ENCODE data around the gene TRIM39. TPM values are rescaled to one million over a fixed set of nuclear protein-coding genes. Genes with fewer than 3 reads are reported as not detected.
"Not testable (repeated sequence)": the region's sequence is repeated elsewhere in the genome, so short reads cannot be mapped to it uniquely, and the experiment has no call there.

The TRIM39 gene
- 7.2 TPM for polyA plus RNA-seq (ENCODE audit: insufficient read length)

DNA sequence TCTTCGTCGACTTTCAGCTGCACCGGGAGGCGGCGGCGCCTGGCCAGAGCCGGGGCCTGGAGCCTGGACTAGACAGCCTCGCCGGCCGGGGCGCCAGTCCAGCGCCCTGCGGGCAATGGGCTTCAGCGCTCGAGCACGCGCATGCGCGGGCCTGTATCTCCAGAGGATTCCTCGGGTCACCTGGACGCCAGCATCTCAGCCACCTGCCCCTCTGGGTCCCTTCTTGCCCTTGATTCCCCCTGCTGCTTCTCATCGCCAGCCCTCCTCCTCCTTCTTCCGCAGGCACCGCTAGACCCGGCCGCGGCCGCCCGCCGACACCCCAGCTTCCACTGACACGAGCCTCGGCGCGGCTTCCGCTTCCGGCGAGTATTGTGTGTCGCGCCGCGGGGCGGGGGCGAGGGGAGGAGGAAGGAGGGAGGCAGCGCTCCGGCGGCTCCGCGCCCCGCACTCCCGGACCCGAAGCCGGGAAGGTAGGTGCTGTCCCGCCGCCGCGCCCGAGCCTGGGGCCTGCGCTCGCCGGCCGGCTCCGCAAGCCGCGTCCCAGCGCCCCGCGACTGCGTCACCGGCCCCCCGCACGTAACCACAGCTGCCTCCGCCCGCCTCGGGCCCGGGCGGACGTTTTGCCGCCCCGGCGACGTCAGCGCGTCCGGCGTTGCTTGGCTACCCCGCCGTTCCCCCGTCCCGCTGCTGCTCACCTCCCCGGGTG is at the start of gene TRIM39:
Gene TRIM39, plus strand, starts transcription at position 402 of the 706 bp plus-strand sequence. CDS start 2,391 bp downstream, outside the sequence.
- peak; percentile 90 for DNase-seq

DNA sequence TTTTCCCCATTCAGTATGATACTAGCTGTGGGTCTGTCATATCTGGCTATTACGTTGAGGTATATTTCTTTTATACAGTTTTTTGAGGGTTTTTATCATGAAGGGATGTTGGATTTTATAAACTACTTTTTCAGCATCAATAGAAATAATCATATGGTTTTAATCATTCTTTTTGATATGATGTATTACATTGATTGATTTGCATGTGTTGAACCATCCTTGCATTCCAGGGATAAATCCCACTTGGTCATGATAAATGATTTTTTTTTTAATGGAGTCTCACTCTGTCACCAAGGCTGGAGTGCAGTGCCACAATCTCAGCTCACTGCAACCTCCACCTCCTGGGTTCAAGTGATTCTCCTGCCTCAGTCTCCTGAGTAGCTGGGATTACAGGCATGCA is 45.7 kb upstream of the TRIM39 start:
- not testable (repeated sequence) for DNase-seq

DNA sequence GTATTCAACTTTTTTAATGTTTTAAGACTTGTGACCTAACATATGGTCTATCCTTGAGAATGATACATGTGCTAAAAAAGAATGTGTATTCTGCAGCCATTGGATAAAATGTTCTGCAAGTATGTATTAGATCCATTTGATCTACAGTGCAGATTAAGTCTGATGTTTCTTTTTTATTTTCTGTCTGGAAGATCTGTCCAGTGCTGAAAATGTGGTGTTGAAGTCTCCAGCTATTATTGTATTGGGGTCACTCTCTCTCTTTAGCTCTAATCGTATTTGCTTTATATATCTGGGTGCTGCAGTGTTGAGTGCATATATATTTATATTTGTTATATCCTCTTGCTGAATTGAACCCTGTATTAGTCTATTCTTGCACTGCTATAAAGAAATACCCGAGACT is 44.2 kb upstream of the TRIM39 start:
- DNase-seq, result no peak

DNA sequence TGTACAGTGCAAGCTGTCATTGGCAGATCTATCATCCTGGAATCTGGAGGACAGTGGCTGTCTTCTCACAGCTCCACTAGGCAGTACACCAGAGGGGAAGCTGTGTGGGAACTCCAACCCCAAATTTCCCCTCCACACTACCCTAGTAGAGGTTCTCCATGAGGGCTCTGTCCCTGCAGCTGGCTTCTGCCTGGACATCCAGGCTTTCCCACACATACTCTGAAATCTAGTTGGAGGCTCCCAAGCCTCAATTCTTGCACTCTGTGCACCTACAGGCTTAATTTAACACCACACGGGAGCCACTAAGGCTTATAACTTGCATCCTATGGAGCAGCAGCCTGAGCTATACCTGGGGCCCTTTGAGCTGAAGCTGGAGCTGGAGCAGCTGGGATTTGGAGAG is 43.0 kb upstream of the TRIM39 start:
- DNase-seq, result no peak

DNA sequence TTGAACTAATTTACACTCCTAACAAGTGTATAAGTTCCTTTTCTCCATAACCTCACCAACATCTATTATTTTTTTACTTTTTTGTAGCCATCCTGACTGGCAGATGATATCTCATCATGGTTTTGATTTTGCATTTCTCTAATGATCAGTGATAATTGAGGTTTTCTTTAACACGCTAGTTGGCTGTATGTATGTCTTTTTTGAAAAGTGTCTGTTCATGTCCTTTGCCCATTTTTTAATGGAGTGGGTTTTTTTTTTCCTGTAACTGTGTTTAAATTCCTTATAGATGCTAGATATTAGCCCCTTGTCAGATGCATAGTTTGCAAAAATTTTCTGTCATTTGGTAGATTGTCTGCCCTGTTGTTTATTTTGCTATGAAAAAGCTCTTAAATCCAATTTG is 39.6 kb upstream of the TRIM39 start:
- no peak for DNase-seq

DNA sequence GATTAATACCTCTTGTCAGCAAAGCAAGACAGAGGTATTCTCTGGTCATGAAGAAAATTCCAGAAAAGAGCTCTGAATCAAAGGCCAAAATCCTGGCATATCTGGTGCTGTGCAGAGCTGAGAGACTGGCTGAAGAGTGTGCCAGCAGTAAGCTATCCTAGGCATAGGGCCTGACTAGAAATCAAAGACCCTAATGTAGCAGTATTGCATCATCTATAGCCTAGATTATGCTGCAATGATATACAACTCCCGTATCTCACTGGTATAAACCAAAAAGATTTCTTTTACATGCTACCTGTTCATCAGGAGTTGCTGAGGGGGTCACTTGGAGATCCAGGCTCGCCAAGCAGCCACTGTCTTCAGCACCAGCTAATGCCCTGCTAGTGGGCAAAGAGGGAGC is 30.9 kb upstream of the TRIM39 start:
- DNase-seq, result no peak

DNA sequence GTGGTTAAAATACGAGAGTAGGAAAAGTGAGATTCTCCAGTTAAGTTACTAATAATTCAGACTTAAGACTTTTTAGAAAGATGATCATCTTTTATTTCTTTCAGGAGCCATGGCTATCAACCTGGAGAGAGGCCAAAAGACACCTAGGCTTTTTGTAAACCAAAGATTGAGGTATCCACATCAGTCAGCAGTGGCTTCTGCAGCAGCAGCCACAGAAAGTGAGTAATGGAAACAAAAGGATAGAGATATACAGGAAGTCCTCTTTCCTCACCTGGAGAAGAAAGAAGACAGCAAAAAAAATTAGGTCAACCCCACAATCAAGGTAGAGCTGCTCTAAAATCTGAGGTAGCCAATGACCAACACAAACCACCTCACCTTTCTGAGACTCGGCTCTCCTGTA is 22.7 kb upstream of the TRIM39 start:
- no peak for DNase-seq

- no peak for DNase-seq
Observed at GRCh38 chr6:30311101-30311500, 15.6 kb upstream of the TRIM39 start.

- no peak for DNase-seq
Observed at GRCh38 chr6:30311671-30312070, 15.1 kb upstream of the TRIM39 start.

DNA sequence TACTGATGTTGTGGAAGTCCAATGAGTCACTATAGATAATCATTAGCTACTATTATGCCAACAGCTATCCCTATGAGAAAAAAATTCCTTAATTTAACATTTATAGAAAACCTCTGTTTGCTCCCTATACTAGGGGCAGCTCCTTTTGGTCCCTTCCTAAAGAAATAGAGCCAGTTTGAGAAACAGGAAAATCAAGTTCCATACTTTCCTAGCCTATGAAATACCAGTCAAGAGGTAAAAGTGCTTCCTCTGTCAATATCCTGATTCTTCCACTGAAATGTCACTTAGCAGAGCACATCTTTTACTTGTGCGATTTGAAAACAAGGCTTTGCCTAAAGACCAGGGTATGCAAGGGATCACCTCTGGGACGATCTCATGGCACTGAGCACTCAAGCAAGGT is 14.5 kb upstream of the TRIM39 start:
- DNase-seq, result no peak

DNA sequence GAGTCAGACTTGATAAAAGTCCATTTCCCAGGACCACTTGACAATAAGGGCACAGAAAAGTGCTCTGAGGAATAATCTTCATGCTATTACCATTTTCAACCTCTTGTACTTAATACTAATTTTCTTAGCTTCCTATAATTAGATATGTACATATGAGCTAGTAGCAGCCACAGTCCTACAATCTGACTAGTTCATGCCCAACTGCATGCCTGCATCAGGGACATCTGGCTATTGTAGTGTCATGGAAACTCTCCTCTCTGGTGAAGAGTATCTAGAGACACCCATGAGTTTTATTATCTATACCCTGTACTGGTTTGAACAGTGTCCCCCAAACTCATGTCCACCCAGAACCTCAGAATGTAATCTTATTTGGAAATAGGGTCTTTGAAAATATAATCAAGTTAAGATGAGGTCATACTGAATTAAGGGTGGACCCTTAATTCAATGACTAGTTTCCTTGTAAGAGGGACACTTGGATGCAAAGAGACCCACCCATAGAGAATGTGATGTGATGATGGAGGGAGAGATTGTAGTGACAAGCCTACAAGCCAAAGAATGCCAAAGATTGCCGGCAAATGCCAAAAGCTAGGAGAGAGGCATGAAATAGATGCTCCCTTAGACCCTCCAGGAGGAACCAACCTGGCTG is 13.9 kb upstream of the TRIM39 start:
- DNase-seq, result no peak

DNA sequence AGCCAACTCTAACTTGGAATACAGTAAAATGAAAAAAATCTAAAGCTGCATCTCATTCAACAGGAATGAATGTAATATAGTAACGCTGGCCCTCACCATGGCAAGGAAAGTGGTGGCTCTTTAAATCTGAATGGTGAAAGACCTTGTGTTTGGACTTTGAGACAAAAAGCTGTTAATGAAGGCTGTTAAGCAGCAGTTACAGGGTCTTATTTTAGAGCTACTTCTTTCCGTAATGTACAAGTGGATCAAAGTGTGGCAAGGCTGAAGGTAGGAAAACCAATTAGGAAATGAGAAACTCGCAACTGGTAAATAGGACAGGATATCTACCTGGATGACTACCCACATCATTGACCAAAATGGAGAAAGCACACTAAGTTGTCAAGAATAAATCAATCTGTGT is 11.6 kb upstream of the TRIM39 start:
- no peak for DNase-seq

DNA sequence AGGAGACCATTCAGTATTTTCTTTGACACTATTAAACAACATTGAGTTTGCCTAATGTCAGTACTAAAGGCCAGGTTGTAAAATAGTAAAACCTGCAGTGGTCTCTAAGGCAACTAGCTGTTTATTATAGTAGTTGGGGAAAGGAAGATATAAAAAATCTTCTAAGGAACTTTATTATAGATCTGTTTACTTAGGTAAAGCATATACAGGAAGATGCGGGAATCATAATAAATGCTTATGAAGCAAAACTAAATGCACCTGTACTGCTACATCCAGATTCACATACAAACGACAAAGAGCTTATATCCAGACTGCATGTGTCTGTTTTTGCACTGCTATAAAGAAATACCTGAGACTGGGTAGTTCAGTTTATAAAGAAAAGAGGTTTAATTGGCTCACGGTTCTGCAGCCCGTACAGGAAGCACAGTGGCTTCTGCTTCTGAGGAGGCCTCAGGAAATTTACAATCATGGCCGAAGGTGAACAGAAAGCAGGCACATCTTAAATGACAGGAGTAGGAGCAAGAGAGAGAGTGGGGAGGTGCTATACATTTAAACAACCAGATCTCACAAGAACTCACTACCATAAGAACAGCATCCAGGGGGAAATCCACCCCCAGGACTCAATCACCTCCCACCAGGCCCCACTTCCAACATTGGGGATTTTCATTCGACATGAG is 8.7 kb upstream of the TRIM39 start:
- DNase-seq, result no peak

GRCh38 chr6:30319146-30319835 is 7.4 kb upstream of the TRIM39 start:
- DNase-seq, result no peak

- DNase-seq, result no peak
Observed at GRCh38 chr6:30321692-30322388, 4.9 kb upstream of the TRIM39 start.

DNA sequence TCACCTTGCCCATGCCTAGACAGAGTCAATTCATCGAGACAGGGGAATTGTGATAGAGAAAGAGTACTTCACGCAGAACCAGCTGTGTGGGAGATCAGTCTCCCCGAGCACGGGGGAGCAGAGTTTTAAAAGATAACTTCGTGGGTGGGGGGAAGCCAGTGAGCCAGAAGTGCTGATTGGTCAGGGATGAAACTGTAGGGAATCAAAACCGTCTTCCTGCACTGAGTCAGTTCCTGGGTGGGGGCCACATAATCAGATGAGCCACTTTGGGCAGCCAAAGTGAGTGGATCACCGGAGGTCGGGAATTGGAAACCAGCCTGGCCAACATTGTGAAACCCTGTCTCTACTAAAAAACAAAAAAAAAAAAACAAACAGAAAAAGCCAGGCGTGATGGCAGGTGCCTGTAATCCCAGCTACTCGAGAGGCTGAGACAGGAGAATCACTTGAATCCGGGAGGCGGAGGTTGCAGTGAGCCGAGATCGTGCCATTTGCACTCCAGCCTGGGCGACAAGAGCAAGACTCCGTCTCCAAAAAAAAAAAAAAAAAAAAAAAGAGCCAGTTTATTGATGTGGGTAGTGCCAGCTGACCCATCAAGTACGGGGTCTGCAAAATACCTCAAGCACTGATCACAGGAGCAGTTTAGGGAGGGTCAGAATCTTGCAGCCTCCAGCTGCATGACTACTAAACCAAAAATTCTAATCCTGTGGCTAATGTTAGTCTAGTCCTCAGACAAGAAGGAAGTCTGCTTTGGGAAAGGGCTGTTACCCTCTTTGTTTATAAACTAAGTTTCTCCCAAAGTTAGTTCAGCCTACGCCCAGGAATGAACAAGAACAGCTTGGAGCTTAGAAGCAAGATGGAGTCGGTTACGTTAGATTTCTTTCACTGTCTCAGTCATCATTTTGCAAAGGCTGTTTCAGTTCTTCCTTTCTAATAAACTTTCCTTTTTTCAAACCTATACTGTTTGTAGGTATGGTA is 3.9 kb upstream of the TRIM39 start:
- no peak for DNase-seq

DNA sequence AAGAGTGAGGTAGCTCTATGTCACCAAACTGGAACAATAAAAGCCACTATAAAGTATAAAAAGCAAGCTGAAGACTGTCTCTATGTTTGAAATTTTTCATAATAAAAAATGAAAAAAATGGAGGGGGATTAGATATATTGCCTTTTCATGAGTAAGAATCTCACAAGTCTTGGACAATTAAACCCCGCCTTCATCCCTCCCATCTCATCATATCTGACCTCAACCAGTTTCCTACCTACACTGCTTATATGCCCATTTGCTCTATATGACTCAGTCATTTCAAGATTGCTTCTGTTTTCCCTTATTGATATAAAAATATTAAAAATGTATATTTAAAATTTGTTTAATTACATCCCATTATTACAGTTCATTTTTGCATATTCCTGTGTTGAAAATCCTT is 2.9 kb upstream of the TRIM39 start:
- DNase-seq, result no peak

DNA sequence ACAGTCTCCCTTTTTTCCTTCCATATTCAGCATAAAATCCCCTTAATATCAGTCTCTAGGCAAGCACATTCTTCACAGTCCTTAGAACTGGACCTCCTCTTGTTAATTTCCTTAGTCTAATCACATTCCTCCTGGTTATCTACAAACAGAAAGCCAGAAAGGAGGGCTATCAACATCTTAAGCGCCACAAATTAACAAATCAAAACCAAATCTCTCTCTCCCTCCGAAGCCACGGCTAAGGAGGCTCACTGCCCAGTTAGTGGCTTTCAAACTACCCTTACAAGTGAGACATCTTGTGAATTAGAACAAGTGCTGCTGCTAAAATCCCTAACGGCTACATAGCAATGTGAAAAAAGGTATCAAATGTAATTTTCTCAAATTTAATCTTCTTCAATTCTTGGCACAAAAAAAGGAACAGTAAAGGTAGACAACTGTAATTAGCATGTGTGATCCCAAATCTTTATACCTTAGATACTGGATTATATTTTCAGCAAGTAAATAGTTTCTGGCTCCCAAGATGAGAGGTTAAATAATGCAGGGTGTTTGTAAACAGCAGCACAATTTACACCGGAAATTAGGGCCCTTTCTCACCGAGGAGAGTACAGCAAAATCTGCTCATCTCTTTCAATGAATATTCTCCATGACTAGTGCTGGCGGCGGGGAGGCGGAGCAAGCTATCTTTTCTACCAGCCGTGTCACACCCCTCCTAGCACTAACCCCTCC is 1.4 kb upstream of the TRIM39 start:
- DNase-seq, result no peak

DNA sequence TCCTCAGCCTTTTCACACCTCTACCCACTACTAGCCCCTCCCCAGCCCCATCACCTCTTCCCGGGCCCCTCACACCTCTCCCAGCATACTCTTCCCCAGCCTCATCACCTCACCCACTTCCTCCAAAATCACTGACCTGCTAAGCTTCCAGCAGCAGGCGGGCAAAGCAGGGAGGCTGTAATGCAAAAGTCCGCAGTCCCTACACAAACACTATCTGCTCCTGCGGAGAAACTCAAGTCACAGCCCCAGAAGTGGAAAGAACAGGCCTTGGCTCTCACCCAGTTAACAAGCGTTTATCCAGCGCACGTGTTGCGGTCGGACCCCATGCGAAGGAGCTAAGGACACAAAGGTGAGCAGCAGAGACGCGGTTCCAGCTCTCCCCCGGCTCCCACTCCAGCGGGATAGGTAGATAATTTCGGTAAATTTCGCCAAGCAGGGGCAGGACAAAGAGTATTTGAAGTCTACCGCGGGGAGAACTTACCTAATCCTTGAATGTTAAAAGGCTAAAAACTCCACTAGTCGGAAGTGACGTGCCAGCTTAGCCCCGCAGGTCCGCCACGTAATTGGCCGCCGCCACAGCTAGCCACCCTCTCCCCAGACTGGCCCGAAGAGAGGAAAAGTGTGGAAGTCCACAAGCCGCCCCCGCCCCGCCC is 728 bp upstream of the TRIM39 start:
- DNase-seq, result no peak

DNA sequence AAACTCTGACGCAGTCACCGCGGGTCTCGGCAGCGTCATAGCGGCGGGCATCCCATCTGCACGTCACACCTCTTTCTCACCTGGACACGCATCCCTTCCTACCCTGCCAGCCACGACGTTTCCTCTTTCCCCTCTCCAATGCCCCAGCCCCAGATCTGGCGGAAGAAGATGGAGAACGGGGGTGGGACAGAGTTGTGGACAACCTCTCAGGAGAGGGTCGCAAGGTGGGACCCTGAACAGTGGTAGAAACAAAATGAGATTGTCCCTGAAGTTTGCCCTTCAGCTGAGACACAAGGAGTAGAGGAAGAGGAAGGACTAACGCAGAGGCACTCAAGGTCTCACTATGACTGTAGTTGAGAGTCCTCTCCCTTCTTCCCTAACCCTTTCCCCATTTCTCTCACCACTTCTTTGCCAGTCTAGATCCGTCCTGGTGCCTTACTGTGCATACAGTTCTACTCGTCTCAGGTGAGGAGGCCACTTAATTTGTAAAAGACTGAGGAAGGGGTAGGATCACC is 562 bp downstream of the TRIM39 start:
- no peak for DNase-seq

All from hindlimb muscle (tissue), 1 donor.